ENCODE data around the gene RBPJL.

Gene RBPJL

DNA sequence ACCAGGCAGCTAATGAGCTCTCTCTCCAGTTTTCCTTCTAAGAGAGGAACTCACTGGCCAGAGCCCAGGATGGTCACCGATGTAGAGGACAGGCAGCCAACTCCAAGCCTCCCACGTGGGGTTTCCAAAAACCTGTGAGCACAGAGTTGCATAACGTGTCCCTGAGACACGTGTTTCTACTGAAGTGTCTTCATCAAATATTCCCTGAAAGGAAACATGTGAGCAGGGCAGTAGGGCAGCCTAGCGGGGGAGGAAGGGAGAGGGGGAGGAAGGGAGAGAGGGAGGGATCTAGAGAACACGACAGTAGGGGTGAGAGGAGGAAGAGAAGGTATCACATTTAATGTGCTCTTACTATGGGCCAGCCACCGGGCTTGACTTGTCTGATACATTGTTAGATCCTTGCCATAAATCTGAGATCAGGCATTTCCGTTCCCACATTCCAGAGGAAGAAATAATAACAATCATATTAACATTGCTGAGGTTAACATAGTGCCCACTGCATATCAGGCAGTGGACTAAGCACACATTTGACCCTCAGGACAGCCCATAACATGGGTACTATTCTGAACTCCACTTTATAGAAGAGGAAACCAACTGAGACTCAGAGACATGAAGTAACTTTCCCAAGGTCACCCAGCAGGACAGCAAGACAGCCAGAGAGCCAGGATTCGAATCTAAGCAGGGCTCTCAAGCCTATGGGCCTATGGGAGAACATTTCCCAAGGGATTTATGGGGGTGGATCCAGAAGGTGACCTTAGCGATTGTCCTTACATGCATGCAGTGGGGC is 51.8 kb downstream of the RBPJL start:
- H3K9me2 ChIP-seq (replicated peaks; ENCODE audit: insufficient read depth, low read length), result no peaks in the 10 kb centered on the region
- H3K79me2 ChIP-seq (ENCODE audit: low read length), result peaks cover 4% of the 10 kb centered on the region
- H3K4me1 ChIP-seq (ENCODE audit: low read length), result peaks cover 22% of the 10 kb centered on the region
- peaks cover 4% of the 10 kb centered on the region for H3F3A ChIP-seq (ENCODE audit: insufficient read depth, low read length)
- no peak overlapping the region for H3K4me3 ChIP-seq (ENCODE audit: low read length)
- H3K9me3 ChIP-seq (replicated peaks; ENCODE audit: insufficient read depth, low read length), result no peaks in the 10 kb centered on the region
- no peak for TF ChIP-seq EZH2 (optimal IDR thresholded peaks at IDR 0.05; ENCODE audit: low read depth, low read length)
- TF ChIP-seq EZH2phosphoT487 (IDR thresholded peaks at IDR 0.05; ENCODE audit: low read length), result no peak
- H3K9ac ChIP-seq (ENCODE audit: low read length), result no peak overlapping the region
- no peaks in the 10 kb centered on the region for H3K36me3 ChIP-seq (replicated peaks; ENCODE audit: insufficient read depth, low read length)
- no peaks in the 10 kb centered on the region for H3K27me3 ChIP-seq (replicated peaks; ENCODE audit: insufficient read depth, low read length)
- DNase-seq, result no peak
- H2AFZ ChIP-seq (ENCODE audit: low read length), result no peak overlapping the region
- H3K4me2 ChIP-seq (ENCODE audit: low read depth, low read length), result no peak overlapping the region
- H3K27ac ChIP-seq (ENCODE audit: low read length), result no peak overlapping the region
- H4K20me1 ChIP-seq (ENCODE audit: insufficient read depth, low read length), result no peaks in the 10 kb centered on the region

DNA sequence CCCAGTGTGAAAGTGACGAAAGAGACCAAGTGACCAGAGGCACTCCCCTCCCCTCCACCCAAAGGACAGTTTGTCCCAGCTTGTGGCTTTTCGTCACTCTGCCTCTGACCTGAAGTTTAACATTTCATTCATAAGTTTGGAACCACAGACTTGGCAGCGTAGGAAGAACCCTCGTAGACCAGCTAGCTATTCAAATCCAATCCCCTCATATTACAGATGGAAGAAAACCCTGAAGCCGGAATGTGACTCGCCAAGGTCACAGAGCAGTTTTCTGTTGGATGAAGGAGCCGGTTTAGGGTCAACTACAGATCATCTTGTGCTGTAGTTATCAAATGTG is 52.4 kb downstream of the RBPJL start:
- Histone ChIP-seq H3K36me3 (replicated peaks; ENCODE audit: insufficient read depth, low read length) (no peaks in the 10 kb centered on the region), H3K9me2 (replicated peaks; ENCODE audit: insufficient read depth, low read length) (no peaks in the 10 kb centered on the region), H3K4me1 (ENCODE audit: low read length) (peaks cover 22% of the 10 kb centered on the region), H3K79me2 (ENCODE audit: low read length) (peaks cover 9% of the 10 kb centered on the region), H3K4me3 (ENCODE audit: low read length) (no peak overlapping the region), H3K9me3 (replicated peaks; ENCODE audit: insufficient read depth, low read length) (no peaks in the 10 kb centered on the region), H3F3A (ENCODE audit: insufficient read depth, low read length) (peaks cover 8% of the 10 kb centered on the region), H3K4me2 (ENCODE audit: low read depth, low read length) (no peak overlapping the region), H3K27ac (ENCODE audit: low read length) (no peak overlapping the region), H3K9ac (ENCODE audit: low read length) (no peak overlapping the region), H4K20me1 (ENCODE audit: insufficient read depth, low read length) (no peaks in the 10 kb centered on the region), H3K27me3 (replicated peaks; ENCODE audit: insufficient read depth, low read length) (no peaks in the 10 kb centered on the region), H2AFZ (ENCODE audit: low read length) (no peak overlapping the region)
- TF ChIP-seq, protein P1, sequence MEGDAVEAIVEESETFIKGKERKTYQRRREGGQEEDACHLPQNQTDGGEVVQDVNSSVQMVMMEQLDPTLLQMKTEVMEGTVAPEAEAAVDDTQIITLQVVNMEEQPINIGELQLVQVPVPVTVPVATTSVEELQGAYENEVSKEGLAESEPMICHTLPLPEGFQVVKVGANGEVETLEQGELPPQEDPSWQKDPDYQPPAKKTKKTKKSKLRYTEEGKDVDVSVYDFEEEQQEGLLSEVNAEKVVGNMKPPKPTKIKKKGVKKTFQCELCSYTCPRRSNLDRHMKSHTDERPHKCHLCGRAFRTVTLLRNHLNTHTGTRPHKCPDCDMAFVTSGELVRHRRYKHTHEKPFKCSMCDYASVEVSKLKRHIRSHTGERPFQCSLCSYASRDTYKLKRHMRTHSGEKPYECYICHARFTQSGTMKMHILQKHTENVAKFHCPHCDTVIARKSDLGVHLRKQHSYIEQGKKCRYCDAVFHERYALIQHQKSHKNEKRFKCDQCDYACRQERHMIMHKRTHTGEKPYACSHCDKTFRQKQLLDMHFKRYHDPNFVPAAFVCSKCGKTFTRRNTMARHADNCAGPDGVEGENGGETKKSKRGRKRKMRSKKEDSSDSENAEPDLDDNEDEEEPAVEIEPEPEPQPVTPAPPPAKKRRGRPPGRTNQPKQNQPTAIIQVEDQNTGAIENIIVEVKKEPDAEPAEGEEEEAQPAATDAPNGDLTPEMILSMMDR (IDR thresholded peaks at IDR 0.05; ENCODE audit: low read length), result no peak
- TF ChIP-seq EZH2 (optimal IDR thresholded peaks at IDR 0.05; ENCODE audit: low read depth, low read length) (no peak), EZH2phosphoT487 (IDR thresholded peaks at IDR 0.05; ENCODE audit: low read length) (no peak)
- DNase-seq, result no peak

DNA sequence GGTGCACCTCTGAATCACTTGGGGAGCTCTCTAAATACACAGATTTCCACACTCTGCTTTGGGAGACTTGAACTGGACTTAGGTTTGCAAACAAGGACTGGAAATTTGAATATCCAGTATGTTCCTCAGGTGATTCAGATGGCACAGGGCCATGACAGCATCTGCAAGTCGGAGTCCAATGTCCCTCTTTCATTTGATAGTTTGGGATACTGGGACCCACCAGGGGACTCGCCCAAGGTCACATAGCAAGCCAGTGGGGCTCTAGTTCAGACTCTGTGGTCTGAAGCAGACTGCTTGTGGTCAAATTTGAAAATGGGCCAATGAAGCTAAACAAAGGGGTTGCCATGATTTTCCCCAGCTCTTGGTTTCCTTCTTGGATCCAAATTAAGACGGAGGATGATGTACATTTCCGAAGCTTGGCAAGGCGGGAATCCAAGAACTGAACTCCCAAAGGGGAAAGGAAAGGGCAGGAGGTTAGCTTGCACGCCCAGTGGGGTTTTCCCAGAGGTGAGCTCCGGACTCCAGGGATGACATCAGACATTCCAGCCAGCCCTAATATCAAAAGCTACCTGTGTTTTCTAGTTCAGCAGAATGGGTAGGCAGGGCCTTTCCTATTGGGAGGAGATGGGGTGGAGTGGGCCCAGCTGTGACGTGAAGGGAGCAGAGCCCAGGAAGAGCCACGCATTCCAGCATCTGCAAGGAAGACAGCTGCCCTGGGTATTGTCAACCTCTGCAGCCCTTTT is 52.9 kb downstream of the RBPJL start:
- no peak overlapping the region for H2AFZ ChIP-seq (ENCODE audit: low read length)
- no peak overlapping the region for H3K27ac ChIP-seq (ENCODE audit: low read length)
- H3K9me2 ChIP-seq (replicated peaks; ENCODE audit: insufficient read depth, low read length), result no peaks in the 10 kb centered on the region
- H3K4me1 ChIP-seq (ENCODE audit: low read length), result peaks cover 22% of the 10 kb centered on the region
- no peak overlapping the region for H3K4me3 ChIP-seq (ENCODE audit: low read length)
- no peaks in the 10 kb centered on the region for H3K9me3 ChIP-seq (replicated peaks; ENCODE audit: insufficient read depth, low read length)
- H3K4me2 ChIP-seq (ENCODE audit: low read depth, low read length), result no peak overlapping the region
- no peak overlapping the region for H3K9ac ChIP-seq (ENCODE audit: low read length)
- TF ChIP-seq EZH2 (optimal IDR thresholded peaks at IDR 0.05; ENCODE audit: low read depth, low read length), result no peak
- peaks cover 8% of the 10 kb centered on the region for H3F3A ChIP-seq (ENCODE audit: insufficient read depth, low read length)
- H3K27me3 ChIP-seq (replicated peaks; ENCODE audit: insufficient read depth, low read length), result no peaks in the 10 kb centered on the region
- peaks cover 12% of the 10 kb centered on the region for H3K79me2 ChIP-seq (ENCODE audit: low read length)
- no peaks in the 10 kb centered on the region for H3K36me3 ChIP-seq (replicated peaks; ENCODE audit: insufficient read depth, low read length)
- DNase-seq, result no peak
- no peaks in the 10 kb centered on the region for H4K20me1 ChIP-seq (ENCODE audit: insufficient read depth, low read length)

DNA sequence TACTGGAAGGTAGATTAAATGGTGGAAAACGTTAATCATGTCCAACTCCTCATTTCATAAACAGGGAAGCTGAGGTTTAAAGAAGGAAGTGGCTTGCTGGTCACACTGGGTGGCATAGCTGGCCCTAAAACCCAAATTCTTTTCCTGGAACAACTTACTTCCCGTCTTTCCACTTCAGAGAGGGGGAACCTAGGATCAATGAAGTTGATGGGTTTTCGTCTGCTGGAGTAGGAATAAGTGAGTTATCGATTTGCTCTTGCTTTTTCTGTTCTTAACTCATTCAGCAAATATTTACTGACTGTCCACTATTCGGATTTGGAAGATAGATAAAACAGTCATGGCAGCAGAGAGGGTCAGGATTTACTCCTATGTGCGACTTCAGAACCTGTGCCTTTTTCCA is 55.2 kb downstream of the RBPJL start:
- Histone ChIP-seq H3K9ac (ENCODE audit: low read length) (no peak overlapping the region), H3K9me2 (replicated peaks; ENCODE audit: insufficient read depth, low read length) (no peaks in the 10 kb centered on the region), H3K4me1 (ENCODE audit: low read length) (peaks cover 17% of the 10 kb centered on the region), H2AFZ (ENCODE audit: low read length) (no peak overlapping the region), H3K79me2 (ENCODE audit: low read length) (peaks cover 34% of the 10 kb centered on the region), H3K36me3 (replicated peaks; ENCODE audit: insufficient read depth, low read length) (no peaks in the 10 kb centered on the region), H3K27me3 (replicated peaks; ENCODE audit: insufficient read depth, low read length) (no peaks in the 10 kb centered on the region), H4K20me1 (ENCODE audit: insufficient read depth, low read length) (no peaks in the 10 kb centered on the region), H3K27ac (ENCODE audit: low read length) (no peak overlapping the region), H3K9me3 (replicated peaks; ENCODE audit: insufficient read depth, low read length) (no peaks in the 10 kb centered on the region), H3K4me3 (ENCODE audit: low read length) (no peak overlapping the region), H3F3A (ENCODE audit: insufficient read depth, low read length) (peaks cover 6% of the 10 kb centered on the region; the same call in 1 of the 2 replicates), H3K4me2 (ENCODE audit: low read depth, low read length) (no peak overlapping the region)
- no peak for DNase-seq
- TF ChIP-seq, protein P1 (IDR thresholded peaks at IDR 0.05; ENCODE audit: low read length), result no peak
- TF ChIP-seq EZH2phosphoT487 (IDR thresholded peaks at IDR 0.05; ENCODE audit: low read length) (no peak), EZH2 (optimal IDR thresholded peaks at IDR 0.05; ENCODE audit: low read depth, low read length) (no peak)

Data from MM.1S (cell line).